Umbilical cord (tissue), 2 donors: ENCODE results near the gene IGFN1. TPM values are rescaled to one million over a fixed set of nuclear protein-coding genes. Genes with fewer than 3 reads are reported as not detected.
"Not testable (repeated sequence)": the region's sequence is repeated elsewhere in the genome, so short reads cannot be mapped to it uniquely, and the experiment has no call there.

Source experiments
- DNase-seq: peaks from one replicate; pipeline ENCODE4 v3.0.0-alpha.2; 2015; ENCODE audit warnings: low spot score
- total RNA-seq: library from RNA; depleted of rRNA; stranded (reverse); fragments of >200 nt; gene quantifications from one replicate; pipeline ENCODE4 v1.2.3, GENCODE V29; 2014; ENCODE audit warnings: low replicate concordance; ENCODE audit not compliant: insufficient read depth

Gene IGFN1
- total RNA-seq, 1 donor from 2014 or later: not detected

- DNase-seq: not testable (repeated sequence)
These were observed 27.6 kb upstream of the IGFN1 start for GRCh38 chr1:201163036-201163435.

GRCh38 chr1:201163707-201164106 is 26.9 kb upstream of the IGFN1 start:
- no peak for DNase-seq

GRCh38 chr1:201164645-201165044 is 26.0 kb upstream of the IGFN1 start:
- no peak for DNase-seq

GRCh38 chr1:201167041-201167991 is 23.3 kb upstream of the IGFN1 start:
- no peak for DNase-seq

- no peak for DNase-seq
These were observed 21.4 kb upstream of the IGFN1 start for GRCh38 chr1:201169203-201169602.

GRCh38 chr1:201169971-201170532 is 20.6 kb upstream of the IGFN1 start:
- DNase-seq: no peak

GRCh38 chr1:201170533-201171062 is 20.0 kb upstream of the IGFN1 start:
- peak; percentile 96 for DNase-seq

- DNase-seq: no peak
These were observed 19.3 kb upstream of the IGFN1 start for GRCh38 chr1:201171063-201172036.

- DNase-seq: no peak
These were observed 18.3 kb upstream of the IGFN1 start for GRCh38 chr1:201172326-201172725.

GRCh38 chr1:201172999-201173610 is 17.5 kb upstream of the IGFN1 start:
- DNase-seq: no peak

GRCh38 chr1:201173736-201174135 is 16.9 kb upstream of the IGFN1 start:
- no peak for DNase-seq

GRCh38 chr1:201175820-201176500 is 14.7 kb upstream of the IGFN1 start:
- no peak for DNase-seq

- DNase-seq: peak; percentile 23
These were observed 13.7 kb upstream of the IGFN1 start for GRCh38 chr1:201176940-201177339.

GRCh38 chr1:201178718-201179117 is 11.9 kb upstream of the IGFN1 start:
- DNase-seq: no peak

- no peak for DNase-seq
These were observed 10.5 kb upstream of the IGFN1 start for GRCh38 chr1:201180141-201180540.

- DNase-seq: no peak
These were observed 9.7 kb upstream of the IGFN1 start for GRCh38 chr1:201180901-201181300.

GRCh38 chr1:201181323-201181722 is 9.3 kb upstream of the IGFN1 start:
- no peak for DNase-seq

- no peak for DNase-seq
These were observed 8.9 kb upstream of the IGFN1 start for GRCh38 chr1:201181726-201182125.

- no peak for DNase-seq
These were observed 7.4 kb upstream of the IGFN1 start for GRCh38 chr1:201183209-201183608.

- DNase-seq: no peak
These were observed 6.9 kb upstream of the IGFN1 start for GRCh38 chr1:201183753-201184152.
